ENCODE results near the gene CYB5D1. TPM values are rescaled to one million over a fixed set of nuclear protein-coding genes. Genes with fewer than 3 reads are reported as not detected.

Gene CYB5D1
- polyA plus RNA-seq, 1 experiment: 8.1 TPM

GRCh38 chr17:7887482-7888183 is 29.8 kb downstream of the CYB5D1 start:
- ChIA-PET POLR2A (no interaction called here), CTCF (no interaction called here)
- DNase-seq (ENCODE audit: low read depth, low spot score): peak; percentile 96
- peak overlapping the region; percentile 77 for H3K27ac ChIP-seq (ENCODE audit: low read depth, low read length)
- H3K4me3 ChIP-seq (ENCODE audit: low read depth, low read length): peak overlapping the region; percentile 79
- TF ChIP-seq CTCF (IDR thresholded peaks at IDR 0.05; ENCODE audit: low read depth, low read length): no peak
- no peaks in the 10 kb centered on the region; the same call in 1 of the 2 replicates for H3K9me3 ChIP-seq (ENCODE audit: control insufficient read depth, insufficient read depth, low read length)
- no peaks in the 10 kb centered on the region for H3K27me3 ChIP-seq (ENCODE audit: control insufficient read depth, insufficient read depth, low read length)

GRCh38 chr17:7888184-7888920 is 30.5 kb downstream of the CYB5D1 start, which contains the start of gene CHD3:
Gene CHD3, plus strand, starts transcription at chr17:7888789. Its CDS starts 212 bp downstream, at chr17:7889001.
- no peak for TF ChIP-seq CTCF (IDR thresholded peaks at IDR 0.05; ENCODE audit: low read depth, low read length)
- peak within 1 kb of the TSS; percentile 66 for H3K4me3 ChIP-seq (ENCODE audit: low read depth, low read length)
- H3K27ac ChIP-seq (ENCODE audit: low read depth, low read length): peak within 1 kb of the TSS; percentile 77
- ChIA-PET CTCF (interaction anchor here (0.9 kb wide), 1 partner anchor 10 kb away, joined by 3 read pairs; no protein-coding TSS in a partner anchor), POLR2A (interaction anchor here (0.7 to 1.3 kb wide), 2 partner anchors 9 to 31 kb away, joined by 3 to 4 read pairs; partner anchors contain the start of gene NAA38)
- no peaks in the 10 kb centered on the region for H3K27me3 ChIP-seq (ENCODE audit: control insufficient read depth, insufficient read depth, low read length)
- no peaks in the 10 kb centered on the region; the same call in 1 of the 2 replicates for H3K9me3 ChIP-seq (ENCODE audit: control insufficient read depth, insufficient read depth, low read length)
- no peak for DNase-seq (ENCODE audit: low read depth, low spot score)

DNA sequence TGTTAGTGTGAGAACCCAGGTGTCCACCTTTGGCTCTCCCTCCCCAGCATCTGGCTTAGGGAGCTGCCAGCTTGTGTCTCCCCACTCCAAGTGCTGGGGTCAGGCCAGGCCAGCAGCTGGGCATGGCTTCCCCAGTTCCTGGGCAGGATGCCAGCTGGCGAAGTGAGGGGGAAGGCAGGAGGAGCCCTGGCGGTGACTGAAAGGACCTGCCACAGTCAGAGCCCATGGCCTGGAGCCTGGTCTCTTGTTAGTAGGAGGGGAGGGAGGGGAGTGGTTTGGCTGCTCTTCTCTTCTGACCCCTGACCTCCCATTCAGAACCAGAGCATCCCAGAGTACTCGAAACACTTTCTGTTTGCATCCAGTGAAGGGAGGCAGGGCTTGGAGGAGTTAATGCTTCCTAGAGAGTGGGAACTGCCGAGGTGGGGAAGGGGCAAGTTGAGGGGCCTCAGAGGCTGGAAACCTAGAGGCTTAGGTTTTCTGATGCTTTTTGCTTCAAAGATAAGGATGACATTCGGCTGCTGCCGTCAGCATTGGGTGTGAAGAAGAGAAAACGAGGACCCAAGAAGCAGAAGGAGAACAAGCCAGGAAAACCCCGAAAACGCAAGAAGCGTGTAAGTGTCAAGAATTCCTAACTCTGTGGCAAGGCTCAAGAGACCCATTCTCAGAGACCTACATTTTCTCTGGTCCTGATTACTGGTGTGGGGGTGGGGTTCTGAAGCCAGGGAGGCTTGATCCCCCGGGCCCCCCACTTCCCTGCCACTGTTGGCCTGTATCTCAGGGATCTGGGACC is 31.6 kb downstream of the CYB5D1 start:
- Histone ChIP-seq H3K4me3 (ENCODE audit: low read depth, low read length) (peak overlapping the region; percentile 66), H3K27ac (ENCODE audit: low read depth, low read length) (peak overlapping the region; percentile 77), H3K27me3 (ENCODE audit: control insufficient read depth, insufficient read depth, low read length) (no peaks in the 10 kb centered on the region), H3K9me3 (ENCODE audit: control insufficient read depth, insufficient read depth, low read length) (no peaks in the 10 kb centered on the region; the same call in 1 of the 2 replicates)
- CTCF ChIA-PET: interaction anchor here (0.9 kb wide), 1 partner anchor 9 kb away, joined by 3 read pairs; no protein-coding TSS in a partner anchor
- peak; percentile 67 for DNase-seq (ENCODE audit: low read depth, low spot score)
- TF ChIP-seq CTCF (IDR thresholded peaks at IDR 0.05; ENCODE audit: low read depth, low read length): peak; percentile 48
- POLR2A ChIA-PET: interaction anchor here (0.7 to 1.3 kb wide), 3 partner anchors 8 to 32 kb away, joined by 3 to 9 read pairs (median 4); partner anchors contain the start of gene NAA38

GRCh38 chr17:7893187-7893880 is 35.5 kb downstream of the CYB5D1 start:
- CTCF ChIA-PET: no interaction called here
- Histone ChIP-seq H3K4me3 (ENCODE audit: low read depth, low read length) (no peak overlapping the region), H3K27me3 (ENCODE audit: control insufficient read depth, insufficient read depth, low read length) (no peaks in the 10 kb centered on the region), H3K27ac (ENCODE audit: low read depth, low read length) (no peak overlapping the region), H3K9me3 (ENCODE audit: control insufficient read depth, insufficient read depth, low read length) (no peaks in the 10 kb centered on the region)
- POLR2A ChIA-PET: no interaction called here
- DNase-seq (ENCODE audit: low read depth, low spot score): no peak
- no peak for TF ChIP-seq CTCF (IDR thresholded peaks at IDR 0.05; ENCODE audit: low read depth, low read length)

All from AG04450 (cell line).